NCI-H2196 treated with DMSO at 0.1 percent for 48 hours (cell line): ENCODE measurements around the gene MACROD2.

Experiments used
- DNase-seq: peaks from one replicate; lab custom pipeline; 2025; ENCODE audit not compliant: unreplicated experiment; lab: John Stamatoyannopoulos, UW

The MACROD2 gene

GRCh38 chr20:14633507-14633906 lies 638.2 kb downstream of the MACROD2 start:
- no peak for DNase-seq

GRCh38 chr20:14634665-14635064 lies 639.3 kb downstream of the MACROD2 start:
- DNase-seq = no peak

- no peak for DNase-seq
These were observed 642.1 kb downstream of the MACROD2 start for GRCh38 chr20:14637441-14637840.

- DNase-seq = no peak
These were observed 647.8 kb downstream of the MACROD2 start for GRCh38 chr20:14643146-14643545.

- DNase-seq = no peak
These were observed 648.2 kb downstream of the MACROD2 start for GRCh38 chr20:14643556-14643955.

GRCh38 chr20:14644306-14645097 lies 649.2 kb downstream of the MACROD2 start:
- DNase-seq = peak; percentile 14

GRCh38 chr20:14647016-14647415 lies 651.7 kb downstream of the MACROD2 start:
- DNase-seq = no peak

GRCh38 chr20:14649662-14650061 lies 654.3 kb downstream of the MACROD2 start:
- no peak for DNase-seq

- no peak for DNase-seq
These were observed 662.1 kb downstream of the MACROD2 start for GRCh38 chr20:14657266-14658005.

- DNase-seq = no peak
These were observed 668.8 kb downstream of the MACROD2 start for GRCh38 chr20:14664101-14664500.

- DNase-seq = no peak
These were observed 671.4 kb downstream of the MACROD2 start for GRCh38 chr20:14666696-14667095.

- no peak for DNase-seq
These were observed 671.9 kb downstream of the MACROD2 start for GRCh38 chr20:14667226-14667625.

- DNase-seq = peak; percentile 20
These were observed 676.8 kb downstream of the MACROD2 start for GRCh38 chr20:14672066-14672465.

GRCh38 chr20:14673164-14673563 lies 677.8 kb downstream of the MACROD2 start:
- DNase-seq = no peak

GRCh38 chr20:14677455-14677854 lies 682.1 kb downstream of the MACROD2 start:
- DNase-seq = no peak

- DNase-seq = no peak
These were observed 689.9 kb downstream of the MACROD2 start for GRCh38 chr20:14685183-14685582.

- DNase-seq = no peak
These were observed 692.0 kb downstream of the MACROD2 start for GRCh38 chr20:14687313-14687712.

GRCh38 chr20:14688005-14688404 lies 692.7 kb downstream of the MACROD2 start:
- DNase-seq = no peak

GRCh38 chr20:14691994-14692393 lies 696.7 kb downstream of the MACROD2 start:
- DNase-seq = no peak

- DNase-seq = no peak
These were observed 701.2 kb downstream of the MACROD2 start for GRCh38 chr20:14696478-14696877.

GRCh38 chr20:14696937-14697336 lies 701.6 kb downstream of the MACROD2 start:
- no peak for DNase-seq

- no peak for DNase-seq
These were observed 702.8 kb downstream of the MACROD2 start for GRCh38 chr20:14698125-14698524.
